Measurements from ENCODE around the gene MAP3K6. TPM values are rescaled to one million over a fixed set of nuclear protein-coding genes. Genes with fewer than 3 reads are reported as not detected.

The MAP3K6 gene
- total and polyA plus RNA-seq, 2 of the 4 experiments (the other 2 are of a cell fraction) = 4.8 to 15.9 TPM

GRCh38 chr1:27356619-27357280 is 10.0 kb downstream of the MAP3K6 start:
- Histone ChIP-seq H3K4ac (ENCODE audit: low read depth, low read length) (no peak overlapping the region), H2BK15ac (ENCODE audit: low read depth, low read length) (no peak overlapping the region), H3K4me2 (ENCODE audit: low read depth, low read length) (no peak overlapping the region), H3K56ac (ENCODE audit: extremely low read depth, insufficient read depth, low read length) (no peak overlapping the region), H2AK9ac (replicated peaks; ENCODE audit: low read depth, low read length, poor library complexity) (no peak overlapping the region), H3K9me3 (ENCODE audit: control insufficient read depth, insufficient read depth, low read length) (no peaks in the 10 kb centered on the region), H3K36me3 (ENCODE audit: control insufficient read depth, insufficient read depth, low read length) (peaks cover 35% of the 10 kb centered on the region), H3K27ac (ENCODE audit: insufficient read depth, low read length) (no peak overlapping the region), H2BK20ac (ENCODE audit: low read depth, low read length) (no peak overlapping the region), H3K14ac (replicated peaks; ENCODE audit: low read depth, low read length) (no peak overlapping the region), H3K9me1 (ENCODE audit: insufficient read depth, low read length) (no peaks in the 10 kb centered on the region), H3K4me3 (ENCODE audit: insufficient read depth, low read depth, low read length) (no peak overlapping the region), H2AK5ac (ENCODE audit: low read depth, low read length) (no peak overlapping the region), H2AFZ (replicated peaks; ENCODE audit: low read length, poor library complexity) (no peak overlapping the region), H3K23ac (ENCODE audit: low read depth, low read length) (no peak overlapping the region), H4K8ac (ENCODE audit: low read depth in 2 of 2, low read length in 2 of 2) (no peak overlapping the region), H3K9ac (ENCODE audit: low read depth, low read length) (no peak overlapping the region), H4K5ac (ENCODE audit: low read depth, low read length) (no peak overlapping the region), H3K79me1 (ENCODE audit: low read depth in 1 of 2, low read length in 2 of 2) (no peaks in the 10 kb centered on the region), H3K27me3 (ENCODE audit: control insufficient read depth, insufficient read depth, low read length) (no peaks in the 10 kb centered on the region), H2BK5ac (ENCODE audit: low read depth, low read length, poor library complexity, severe bottlenecking) (no peak overlapping the region), H2BK120ac (ENCODE audit: low read depth, low read length) (no peak overlapping the region), H4K91ac (ENCODE audit: insufficient read depth, low read depth, low read length) (no peak overlapping the region), H3K18ac (ENCODE audit: low read depth, low read length) (no peak overlapping the region), H4K20me1 (ENCODE audit: insufficient read depth, low read length) (no peaks in the 10 kb centered on the region), H3K4me1 (ENCODE audit: control insufficient read depth, insufficient read depth, low read length) (no peaks in the 10 kb centered on the region)
- no peak for ATAC-seq (ENCODE audit: low read depth)
- ChIA-PET POLR2A (ENCODE audit: unreplicated experiment) (no interaction called here), CTCF (interaction anchor here (0.5 to 1.6 kb wide), 3 partner anchors 31 to 769 kb away, joined by 3 to 6 read pairs (median 3); no protein-coding TSS in a partner anchor)
- TF ChIP-seq USF2 (IDR thresholded peaks at IDR 0.05; ENCODE audit: low read depth, low read length) (no peak), RAD21 (IDR thresholded peaks at IDR 0.05; ENCODE audit: low read length) (no peak), CEBPB (IDR thresholded peaks at IDR 0.05; ENCODE audit: low read depth, low read length) (no peak), MAZ (IDR thresholded peaks at IDR 0.05; ENCODE audit: borderline replicate concordance, low read depth, low read length) (no peak)
- DNase-seq = no peak
- intact Hi-C loops (cut with micrococcal nuclease) = loop anchor here (1.0 kb wide), 1 partner anchor 39 kb away; no protein-coding TSS in a partner anchor
- dilution Hi-C loops (cut with HindIII; ENCODE audit: low sequenced_read_pairs, unreplicated experiment) = no loop called here
- WGBS, 2 experiments (ENCODE audit: extremely low coverage in 2 of 2, insufficient read length in 1 of 2) = 82% methylated on average over 22 of the region's 37 CpGs; no CpG with 5 or more reads in 1 of the 2 experiments
- no TSS peak for BruUV-seq (replicated peaks)
- in situ Hi-C loops (cut with MboI; ENCODE audit: low sequenced_read_pairs) = no loop called here
